ENCODE data around the gene MIA. TPM values are rescaled to one million over a fixed set of nuclear protein-coding genes. Genes with fewer than 3 reads are reported as not detected.
A peak's percentile ranks its signal among the peaks of the same experiment; 100 is the strongest.

The MIA gene
- total RNA-seq, 4 donors from 2014 or later: not detected

- DNase-seq (no peak), ATAC-seq (no peak)
- intact Hi-C loops (cut with DNase I; ENCODE audit: low total_unique reads): loop anchor here (2.0 kb wide), 1 partner anchor 57 kb away; the partner anchor contains the start of genes ACTMAP and SNRPA
- Histone ChIP-seq H3K27ac (peak overlapping the region; percentile 54 to 96 (median 96)), H3K9me3 (no peaks in the 10 kb centered on the region), H3K4me1 (peaks cover 63 to 67% of the 10 kb centered on the region in 2 donors), H3K4me3 (peak overlapping the region in 2 of 4 donors; percentile 6), H3K27me3 (no peaks in the 10 kb centered on the region), H3K36me3 (peaks cover 0 to 20% of the 10 kb centered on the region in 2 donors)
- in situ Hi-C loops (cut with MboI; ENCODE audit: low sequenced_read_pairs in 4 of 4): no loop called here
- TF ChIP-seq POLR2A (IDR thresholded peaks at IDR 0.05) (no peak), CTCF (IDR thresholded peaks at IDR 0.05 in 4 of 5, conservative IDR thresholded peaks at IDR 0.05 in 1 of 5) (peak in 1 of 5 experiments; percentile 4)
Observed at GRCh38 chr19:40807147-40808020, 32.1 kb downstream of the MIA start.

- TF ChIP-seq POLR2A (IDR thresholded peaks at IDR 0.05) (no peak), CTCF (IDR thresholded peaks at IDR 0.05 in 4 of 5, conservative IDR thresholded peaks at IDR 0.05 in 1 of 5) (no peak)
- intact Hi-C loops (cut with DNase I; ENCODE audit: low total_unique reads) (no loop called here), in situ Hi-C loops (cut with MboI; ENCODE audit: low sequenced_read_pairs in 4 of 4) (no loop called here)
- no peak for DNase-seq
- no peaks in the 10 kb centered on the region for H3K9me3 ChIP-seq
- H3K4me3 ChIP-seq: no peak overlapping the region
- H3K36me3 ChIP-seq: peaks cover 0 to 20% of the 10 kb centered on the region in 2 donors
- H3K27me3 ChIP-seq: no peaks in the 10 kb centered on the region
- H3K4me1 ChIP-seq: peaks cover 57 to 62% of the 10 kb centered on the region in 2 donors
- ATAC-seq: no peak
- peak overlapping the region; percentile 20 to 96 (median 74) for H3K27ac ChIP-seq
Observed at GRCh38 chr19:40808021-40808325, 32.7 kb downstream of the MIA start.

- intact Hi-C loops (cut with DNase I; ENCODE audit: low total_unique reads): no loop called here
- Histone ChIP-seq H3K9me3 (no peaks in the 10 kb centered on the region), H3K4me1 (peaks cover 52 to 56% of the 10 kb centered on the region in 2 donors), H3K36me3 (peaks cover 0 to 20% of the 10 kb centered on the region in 2 donors), H3K27ac (no peak overlapping the region), H3K27me3 (no peaks in the 10 kb centered on the region), H3K4me3 (no peak overlapping the region)
- TF ChIP-seq POLR2A (IDR thresholded peaks at IDR 0.05) (no peak), CTCF (IDR thresholded peaks at IDR 0.05 in 4 of 5, conservative IDR thresholded peaks at IDR 0.05 in 1 of 5) (no peak)
- ATAC-seq (no peak), DNase-seq (no peak)
- in situ Hi-C loops (cut with MboI; ENCODE audit: low sequenced_read_pairs in 4 of 4): no loop called here
Observed at GRCh38 chr19:40808497-40808896, 33.2 kb downstream of the MIA start.

- TF ChIP-seq CTCF (IDR thresholded peaks at IDR 0.05 in 4 of 5, conservative IDR thresholded peaks at IDR 0.05 in 1 of 5) (no peak), POLR2A (IDR thresholded peaks at IDR 0.05) (no peak)
- Histone ChIP-seq H3K4me1 (peaks cover 42 to 46% of the 10 kb centered on the region in 2 donors), H3K9me3 (no peaks in the 10 kb centered on the region), H3K36me3 (peaks cover 0 to 20% of the 10 kb centered on the region in 2 donors), H3K27ac (peak overlapping the region in 3 of 4 donors; percentile 64 to 75 (median 67)), H3K27me3 (no peaks in the 10 kb centered on the region), H3K4me3 (peak overlapping the region in 3 of 4 donors; percentile 59 to 60 (median 60))
- ATAC-seq: no peak
- intact Hi-C loops (cut with DNase I; ENCODE audit: low total_unique reads): loop anchor here (5.0 kb wide), 1 partner anchor 323 kb away; no protein-coding TSS in a partner anchor
- DNase-seq: no peak
- in situ Hi-C loops (cut with MboI; ENCODE audit: low sequenced_read_pairs in 4 of 4): loop anchor here in 1 of 4 donors (10.0 kb wide), 1 partner anchor 55 kb away; the partner anchor contains the start of genes ACTMAP and SNRPA
Observed at GRCh38 chr19:40809358-40810086, 34.2 kb downstream of the MIA start.

Data from gastrocnemius medialis (tissue), 4 donors.